ENCODE data around the gene FICD. TPM values are rescaled to one million over a fixed set of nuclear protein-coding genes. Genes with fewer than 3 reads are reported as not detected.
A peak's percentile ranks its signal among the peaks of the same experiment; 100 is the strongest.

The FICD gene
- total and polyA plus RNA-seq, 9 of the 15 experiments (the other 6 are each of a cell fraction or from before 2014, with no cell fraction given) = 0.88 to 4.5 (median 1.9) TPM

GRCh38 chr12:108563804-108564151 is 48.7 kb downstream of the FICD start (continued):
- TF ChIP-seq ZNF79 (CRISPR knock-in tag; IDR thresholded peaks at IDR 0.05; ENCODE audit: low read depth) (no peak), PRPF4 (IDR thresholded peaks at IDR 0.05; ENCODE audit: insufficient read depth, low read depth, low read length, poor library complexity, severe bottlenecking) (no peak), RFX1 (IDR thresholded peaks at IDR 0.05) (no peak), SETDB1 (IDR thresholded peaks at IDR 0.05; ENCODE audit: low read length) (no peak), ZEB2 (IDR thresholded peaks at IDR 0.05) (no peak), FOXJ2 (tag; IDR thresholded peaks at IDR 0.05) (peak; percentile 65; the same call in 1 of the 2 replicates), ZNF77 (CRISPR knock-in tag; IDR thresholded peaks at IDR 0.05) (no peak), HINFP (tag; conservative IDR thresholded peaks at IDR 0.05; ENCODE audit: low read depth) (no peak), MITF (IDR thresholded peaks at IDR 0.05) (no peak), ZBTB43 (CRISPR knock-in tag; IDR thresholded peaks at IDR 0.05) (no peak), TCF15 (CRISPR knock-in tag; IDR thresholded peaks at IDR 0.05) (no peak), PHF20 (IDR thresholded peaks at IDR 0.05; ENCODE audit: partially characterized antibody) (no peak), NFRKB (IDR thresholded peaks at IDR 0.05; ENCODE audit: low read depth) (no peak), CBX8 (IDR thresholded peaks at IDR 0.05; ENCODE audit: borderline replicate concordance, extremely low read depth, low read depth, low read length, poor library complexity, severe bottlenecking) (no peak), RAD51 (IDR thresholded peaks at IDR 0.05; ENCODE audit: borderline replicate concordance, low read depth) (no peak), CEBPG (CRISPR knock-in tag; IDR thresholded peaks at IDR 0.05) (no peak), CEBPG (tag; conservative IDR thresholded peaks at IDR 0.05 in 1 of 2, IDR thresholded peaks at IDR 0.05 in 1 of 2) (peak in 1 of 2 experiments; percentile 3; a peak in 1 of 4 replicates), ETV5 (CRISPR knock-in tag; IDR thresholded peaks at IDR 0.05; ENCODE audit: low read depth) (no peak), ZNF699 (CRISPR knock-in tag; IDR thresholded peaks at IDR 0.05; ENCODE audit: insufficient replicate concordance) (no peak), HDAC3 (IDR thresholded peaks at IDR 0.05; ENCODE audit: borderline replicate concordance, partially characterized antibody) (peak; percentile 0), SMAD2 (IDR thresholded peaks at IDR 0.05; ENCODE audit: low read depth, low read length) (no peak), ADNP (tag; IDR thresholded peaks at IDR 0.05) (no peak), XRCC3 (IDR thresholded peaks at IDR 0.05) (no peak), NFXL1 (CRISPR knock-in tag; IDR thresholded peaks at IDR 0.05) (no peak), ZKSCAN1 (IDR thresholded peaks at IDR 0.05; ENCODE audit: low read depth, low read length) (no peak), NCOA4 (IDR thresholded peaks at IDR 0.05; ENCODE audit: partially characterized antibody) (no peak), EP300 (IDR thresholded peaks at IDR 0.05; ENCODE audit: low read length) (no peak), ZFPM2 (CRISPR knock-in tag; IDR thresholded peaks at IDR 0.05) (no peak)

Data from K562 (cell line).